Measurements from ENCODE around the gene A2M. TPM values are rescaled to one million over a fixed set of nuclear protein-coding genes. Genes with fewer than 3 reads are reported as not detected.
A peak's percentile ranks its signal among the peaks of the same experiment; 100 is the strongest.

Gene A2M
- polyA plus RNA-seq, 2 of the 4 experiments (the other 2 are of a cell fraction): not detected

DNA sequence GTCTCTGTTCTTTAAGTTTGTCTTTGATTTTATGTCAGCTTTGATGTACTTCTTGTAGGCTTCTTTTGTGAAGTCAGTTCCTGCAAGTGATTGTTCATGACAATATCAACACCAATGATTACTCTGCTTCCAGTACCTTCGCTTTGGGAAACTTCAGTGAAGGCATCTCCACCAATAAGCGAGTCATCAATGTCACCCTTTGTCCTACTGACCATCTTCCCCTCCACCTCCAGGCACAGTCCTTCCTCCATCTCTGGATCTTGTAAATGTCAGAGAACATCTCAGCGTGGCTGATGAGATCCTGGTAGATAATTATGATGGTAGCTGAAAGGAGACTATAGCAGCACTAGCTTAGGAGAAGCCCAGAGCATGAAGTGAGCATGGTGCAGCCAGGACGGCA, 40.4 kb upstream of the A2M start:
- 1% methylated on average over 4 of the region's 4 CpGs for WGBS (ENCODE audit: missing lambda C conversion rate)
- H3K4me1 ChIP-seq: no peaks in the 10 kb centered on the region
- CTCF ChIA-PET: interaction anchor here (0.7 kb wide), 1 partner anchor 9 kb away, joined by 3 read pairs; no protein-coding TSS in a partner anchor
- no peak overlapping the region for H3K4me2 ChIP-seq
- DNase-seq (ENCODE audit: low read depth in 1 of 2, low spot score in 1 of 2) (no peak), FAIRE-seq (no peak), ATAC-seq (no peak)
- no peak overlapping the region for H3K4me3 ChIP-seq
- TF ChIP-seq RNF2 (IDR thresholded peaks at IDR 0.05; ENCODE audit: borderline replicate concordance, low read depth) (no peak), EHMT2 (IDR thresholded peaks at IDR 0.05; ENCODE audit: low read depth) (no peak), ZNF302 (CRISPR knock-in tag; IDR thresholded peaks at IDR 0.05) (no peak), SMC3 (IDR thresholded peaks at IDR 0.05) (no peak), RAD21 (conservative IDR thresholded peaks at IDR 0.05 in 1 of 2, IDR thresholded peaks at IDR 0.05 in 1 of 2) (no peak), TFCP2L1 (CRISPR knock-in tag; IDR thresholded peaks at IDR 0.05) (no peak), HOXA7 (CRISPR knock-in tag; IDR thresholded peaks at IDR 0.05) (no peak), CBX8 (IDR thresholded peaks at IDR 0.05) (no peak), CHD2 (IDR thresholded peaks at IDR 0.05; ENCODE audit: low read length, partially characterized antibody) (no peak), CHD4 (IDR thresholded peaks at IDR 0.05; ENCODE audit: borderline replicate concordance) (no peak), NR3C1 (IDR thresholded peaks at IDR 0.05) (no peak), RFX5 (IDR thresholded peaks at IDR 0.05) (no peak)
- TF ChIP-seq, protein P1, sequence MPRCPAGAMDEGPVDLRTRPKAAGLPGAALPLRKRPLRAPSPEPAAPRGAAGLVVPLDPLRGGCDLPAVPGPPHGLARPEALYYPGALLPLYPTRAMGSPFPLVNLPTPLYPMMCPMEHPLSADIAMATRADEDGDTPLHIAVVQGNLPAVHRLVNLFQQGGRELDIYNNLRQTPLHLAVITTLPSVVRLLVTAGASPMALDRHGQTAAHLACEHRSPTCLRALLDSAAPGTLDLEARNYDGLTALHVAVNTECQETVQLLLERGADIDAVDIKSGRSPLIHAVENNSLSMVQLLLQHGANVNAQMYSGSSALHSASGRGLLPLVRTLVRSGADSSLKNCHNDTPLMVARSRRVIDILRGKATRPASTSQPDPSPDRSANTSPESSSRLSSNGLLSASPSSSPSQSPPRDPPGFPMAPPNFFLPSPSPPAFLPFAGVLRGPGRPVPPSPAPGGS (IDR thresholded peaks at IDR 0.05): no peak
- no peak overlapping the region for H3K27ac ChIP-seq
- POLR2A ChIA-PET: no interaction called here
- no peaks in the 10 kb centered on the region for H3K9me3 ChIP-seq

DNA sequence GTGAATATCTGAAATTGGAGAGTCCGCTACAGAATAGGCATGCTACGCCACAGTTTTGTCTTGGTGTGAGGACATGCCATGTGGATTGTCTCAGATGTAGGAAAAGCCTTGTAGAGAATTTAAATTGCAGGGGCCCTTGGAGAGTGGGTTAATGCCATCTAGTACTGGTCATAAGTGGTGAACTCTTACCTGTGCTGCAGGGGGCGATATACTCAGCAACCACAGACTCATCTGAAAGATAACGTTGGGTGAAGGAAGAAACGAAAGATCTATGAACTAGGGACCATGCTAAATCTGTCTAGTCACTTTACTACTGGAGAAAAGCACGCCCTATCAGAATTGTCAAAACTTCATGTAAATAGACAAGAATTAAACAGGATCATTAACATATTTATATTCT, 33.7 kb upstream of the A2M start:
- 0 out of 3 replicates have a peak, but pooled peaks cover 3% of the 10 kb centered on the region for H3K9me3 ChIP-seq
- no peak overlapping the region for H3K27ac ChIP-seq
- ATAC-seq (no peak), DNase-seq (ENCODE audit: low read depth in 1 of 2, low spot score in 1 of 2) (peak in 1 of 2 experiments; percentile 10), FAIRE-seq (no peak)
- no peak overlapping the region for H3K4me3 ChIP-seq
- POLR2A ChIA-PET: no interaction called here
- H3K4me2 ChIP-seq: no peak overlapping the region
- CTCF ChIA-PET: no interaction called here
- no peaks in the 10 kb centered on the region for H3K4me1 ChIP-seq
- no peak for TF ChIP-seq HDAC2 (IDR thresholded peaks at IDR 0.05)
- TF ChIP-seq PHF8 (IDR thresholded peaks at IDR 0.05; ENCODE audit: borderline replicate concordance, low read depth): no peak
- no peak for TF ChIP-seq RCOR1 (IDR thresholded peaks at IDR 0.05; ENCODE audit: low read depth, low read length)
- no peak for TF ChIP-seq SMC3 (IDR thresholded peaks at IDR 0.05)
- TF ChIP-seq FOXS1 (CRISPR knock-in tag; IDR thresholded peaks at IDR 0.05): no peak
- TF ChIP-seq USF2 (IDR thresholded peaks at IDR 0.05): no peak
- WGBS (ENCODE audit: missing lambda C conversion rate): 33% methylated on average over 6 of the region's 6 CpGs

DNA sequence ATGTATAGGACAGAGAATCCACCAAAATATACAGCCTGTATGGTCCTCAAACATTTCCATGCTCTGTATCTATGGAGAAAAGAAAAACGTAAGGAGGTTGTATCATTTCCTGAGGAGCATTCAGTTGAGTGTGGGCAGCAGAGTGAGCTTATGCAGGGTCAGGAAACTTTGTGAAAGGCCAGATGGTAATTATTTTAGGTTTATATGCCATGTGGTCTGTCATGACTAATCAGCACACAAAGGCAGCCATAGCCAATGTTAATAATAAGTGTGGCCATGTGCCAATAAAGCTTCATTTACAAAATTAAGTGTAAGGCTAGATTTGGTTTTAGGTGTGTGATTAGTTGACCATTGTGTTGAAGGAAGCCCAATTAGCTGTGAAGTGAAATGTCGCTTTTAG, 33.2 kb upstream of the A2M start:
- Histone ChIP-seq H3K4me1 (no peaks in the 10 kb centered on the region), H3K27ac (no peak overlapping the region), H3K9me3 (0 out of 3 replicates have a peak, but pooled peaks cover 3% of the 10 kb centered on the region), H3K4me3 (no peak overlapping the region), H3K4me2 (no peak overlapping the region)
- no peak for DNase-seq (ENCODE audit: low read depth in 1 of 2, low spot score in 1 of 2)
- TF ChIP-seq HMGXB4 (CRISPR knock-in tag; IDR thresholded peaks at IDR 0.05; ENCODE audit: borderline replicate concordance) (no peak), RAD21 (conservative IDR thresholded peaks at IDR 0.05 in 1 of 2, IDR thresholded peaks at IDR 0.05 in 1 of 2) (no peak), EHF (CRISPR knock-in tag; IDR thresholded peaks at IDR 0.05) (no peak), RFX5 (IDR thresholded peaks at IDR 0.05) (no peak), RCOR1 (IDR thresholded peaks at IDR 0.05; ENCODE audit: low read depth, low read length) (no peak), HEYL (CRISPR knock-in tag; IDR thresholded peaks at IDR 0.05) (no peak), KDM1A (IDR thresholded peaks at IDR 0.05; ENCODE audit: low read depth) (no peak), JUN (IDR thresholded peaks at IDR 0.05) (no peak)
- TF ChIP-seq, protein P2, sequence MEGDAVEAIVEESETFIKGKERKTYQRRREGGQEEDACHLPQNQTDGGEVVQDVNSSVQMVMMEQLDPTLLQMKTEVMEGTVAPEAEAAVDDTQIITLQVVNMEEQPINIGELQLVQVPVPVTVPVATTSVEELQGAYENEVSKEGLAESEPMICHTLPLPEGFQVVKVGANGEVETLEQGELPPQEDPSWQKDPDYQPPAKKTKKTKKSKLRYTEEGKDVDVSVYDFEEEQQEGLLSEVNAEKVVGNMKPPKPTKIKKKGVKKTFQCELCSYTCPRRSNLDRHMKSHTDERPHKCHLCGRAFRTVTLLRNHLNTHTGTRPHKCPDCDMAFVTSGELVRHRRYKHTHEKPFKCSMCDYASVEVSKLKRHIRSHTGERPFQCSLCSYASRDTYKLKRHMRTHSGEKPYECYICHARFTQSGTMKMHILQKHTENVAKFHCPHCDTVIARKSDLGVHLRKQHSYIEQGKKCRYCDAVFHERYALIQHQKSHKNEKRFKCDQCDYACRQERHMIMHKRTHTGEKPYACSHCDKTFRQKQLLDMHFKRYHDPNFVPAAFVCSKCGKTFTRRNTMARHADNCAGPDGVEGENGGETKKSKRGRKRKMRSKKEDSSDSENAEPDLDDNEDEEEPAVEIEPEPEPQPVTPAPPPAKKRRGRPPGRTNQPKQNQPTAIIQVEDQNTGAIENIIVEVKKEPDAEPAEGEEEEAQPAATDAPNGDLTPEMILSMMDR (IDR thresholded peaks at IDR 0.05): no peak
- TF ChIP-seq, protein P3, sequence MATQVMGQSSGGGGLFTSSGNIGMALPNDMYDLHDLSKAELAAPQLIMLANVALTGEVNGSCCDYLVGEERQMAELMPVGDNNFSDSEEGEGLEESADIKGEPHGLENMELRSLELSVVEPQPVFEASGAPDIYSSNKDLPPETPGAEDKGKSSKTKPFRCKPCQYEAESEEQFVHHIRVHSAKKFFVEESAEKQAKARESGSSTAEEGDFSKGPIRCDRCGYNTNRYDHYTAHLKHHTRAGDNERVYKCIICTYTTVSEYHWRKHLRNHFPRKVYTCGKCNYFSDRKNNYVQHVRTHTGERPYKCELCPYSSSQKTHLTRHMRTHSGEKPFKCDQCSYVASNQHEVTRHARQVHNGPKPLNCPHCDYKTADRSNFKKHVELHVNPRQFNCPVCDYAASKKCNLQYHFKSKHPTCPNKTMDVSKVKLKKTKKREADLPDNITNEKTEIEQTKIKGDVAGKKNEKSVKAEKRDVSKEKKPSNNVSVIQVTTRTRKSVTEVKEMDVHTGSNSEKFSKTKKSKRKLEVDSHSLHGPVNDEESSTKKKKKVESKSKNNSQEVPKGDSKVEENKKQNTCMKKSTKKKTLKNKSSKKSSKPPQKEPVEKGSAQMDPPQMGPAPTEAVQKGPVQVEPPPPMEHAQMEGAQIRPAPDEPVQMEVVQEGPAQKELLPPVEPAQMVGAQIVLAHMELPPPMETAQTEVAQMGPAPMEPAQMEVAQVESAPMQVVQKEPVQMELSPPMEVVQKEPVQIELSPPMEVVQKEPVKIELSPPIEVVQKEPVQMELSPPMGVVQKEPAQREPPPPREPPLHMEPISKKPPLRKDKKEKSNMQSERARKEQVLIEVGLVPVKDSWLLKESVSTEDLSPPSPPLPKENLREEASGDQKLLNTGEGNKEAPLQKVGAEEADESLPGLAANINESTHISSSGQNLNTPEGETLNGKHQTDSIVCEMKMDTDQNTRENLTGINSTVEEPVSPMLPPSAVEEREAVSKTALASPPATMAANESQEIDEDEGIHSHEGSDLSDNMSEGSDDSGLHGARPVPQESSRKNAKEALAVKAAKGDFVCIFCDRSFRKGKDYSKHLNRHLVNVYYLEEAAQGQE (IDR thresholded peaks at IDR 0.05): no peak
- CTCF ChIA-PET: no interaction called here
- no peak for FAIRE-seq
- 28% methylated on average over 2 of the region's 2 CpGs for WGBS (ENCODE audit: missing lambda C conversion rate)
- POLR2A ChIA-PET: no interaction called here
- no peak for ATAC-seq
